ENCODE results near the gene COPS9. TPM values are rescaled to one million over a fixed set of nuclear protein-coding genes. Genes with fewer than 3 reads are reported as not detected.
A peak's percentile ranks its signal among the peaks of the same experiment; 100 is the strongest.

COPS9 gene
- total RNA-seq, 1 donor from 2014 or later = 109 TPM

GRCh38 chr2:240139666-240140393 is 3.7 kb upstream of the COPS9 start:
- Histone ChIP-seq H3K27me3 (ENCODE audit: low read depth) (peaks cover 13% of the 10 kb centered on the region), H3K36me3 (no peaks in the 10 kb centered on the region), H3K4me1 (peaks cover 14% of the 10 kb centered on the region), H3K4me3 (no peak overlapping the region), H3K27ac (no peak overlapping the region), H3K9me3 (no peaks in the 10 kb centered on the region)
- DNase-seq = peak; percentile 34
- intact Hi-C loops (cut with DNase I) = no loop called here
- no peak for TF ChIP-seq CTCF (IDR thresholded peaks at IDR 0.05)
- no peak for ATAC-seq

GRCh38 chr2:240139011-240139441 is 2.9 kb upstream of the COPS9 start:
- no peak overlapping the region for H3K27ac ChIP-seq
- no peaks in the 10 kb centered on the region for H3K9me3 ChIP-seq
- peak; percentile 39 for DNase-seq
- no peak overlapping the region for H3K4me3 ChIP-seq
- peaks cover 12% of the 10 kb centered on the region for H3K27me3 ChIP-seq (ENCODE audit: low read depth)
- TF ChIP-seq CTCF (IDR thresholded peaks at IDR 0.05) = no peak
- intact Hi-C loops (cut with DNase I) = no loop called here
- no peaks in the 10 kb centered on the region for H3K36me3 ChIP-seq
- peaks cover 21% of the 10 kb centered on the region for H3K4me1 ChIP-seq
- ATAC-seq = no peak

- peaks cover 3% of the 10 kb centered on the region for H3K36me3 ChIP-seq
- no peak for TF ChIP-seq CTCF (IDR thresholded peaks at IDR 0.05)
- H3K27me3 ChIP-seq (ENCODE audit: low read depth) = peaks cover 8% of the 10 kb centered on the region
- no peak overlapping the region for H3K27ac ChIP-seq
- H3K9me3 ChIP-seq = no peaks in the 10 kb centered on the region
- DNase-seq (peak; percentile 15), ATAC-seq (no peak)
- peaks cover 16% of the 10 kb centered on the region for H3K4me1 ChIP-seq
- H3K4me3 ChIP-seq = no peak overlapping the region
- intact Hi-C loops (cut with DNase I) = no loop called here
Measured at GRCh38 chr2:240138254-240138984, 2.3 kb upstream of the COPS9 start.

- intact Hi-C loops (cut with DNase I) = no loop called here
- Histone ChIP-seq H3K36me3 (peaks cover 10% of the 10 kb centered on the region), H3K9me3 (no peaks in the 10 kb centered on the region), H3K27me3 (ENCODE audit: low read depth) (peaks cover 1% of the 10 kb centered on the region), H3K27ac (no peak overlapping the region), H3K4me3 (no peak overlapping the region), H3K4me1 (peaks cover 16% of the 10 kb centered on the region)
- no peak for TF ChIP-seq CTCF (IDR thresholded peaks at IDR 0.05)
- DNase-seq = no peak
- ATAC-seq = no peak
Measured at GRCh38 chr2:240137596-240138253, 1.6 kb upstream of the COPS9 start.

- peak overlapping the region; percentile 77 for H3K27ac ChIP-seq
- intact Hi-C loops (cut with DNase I) = no loop called here
- peaks cover 16% of the 10 kb centered on the region for H3K4me1 ChIP-seq
- no peak for DNase-seq
- no peaks in the 10 kb centered on the region for H3K9me3 ChIP-seq
- no peaks in the 10 kb centered on the region for H3K27me3 ChIP-seq (ENCODE audit: low read depth)
- TF ChIP-seq CTCF (IDR thresholded peaks at IDR 0.05) = no peak
- H3K36me3 ChIP-seq = peaks cover 20% of the 10 kb centered on the region
- peak; percentile 32 to 40 for ATAC-seq
- H3K4me3 ChIP-seq = peak overlapping the region; percentile 99
Measured at GRCh38 chr2:240136671-240137292, 677 bp upstream of the COPS9 start.

All from lower lobe of right lung (tissue), 2 donors.